ENCODE results near the gene FGF1.
A peak's percentile ranks its signal among the peaks of the same experiment; 100 is the strongest.

FGF1 gene

DNA sequence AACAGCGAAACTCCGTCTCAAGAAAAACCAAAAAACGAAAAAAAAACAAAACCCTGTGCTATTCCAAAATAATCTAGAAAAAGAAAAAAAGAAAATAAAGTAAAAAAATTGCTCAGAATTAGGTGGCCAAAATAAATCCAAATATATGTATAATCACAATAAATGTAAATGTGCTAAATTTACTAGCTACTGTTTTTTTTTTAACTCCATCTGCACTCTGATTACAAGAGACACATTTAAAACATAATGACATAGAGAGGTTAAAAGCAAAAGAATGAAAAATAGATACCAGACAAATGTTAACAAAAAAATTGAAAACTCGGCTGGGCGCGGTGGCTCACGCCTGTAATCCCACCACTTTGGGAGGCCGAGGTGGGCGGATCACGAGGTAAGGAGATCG, 66.1 kb downstream of the FGF1 start:
- intact Hi-C loops (cut with DNase I): no loop called here
- DNase-seq: no peak

DNA sequence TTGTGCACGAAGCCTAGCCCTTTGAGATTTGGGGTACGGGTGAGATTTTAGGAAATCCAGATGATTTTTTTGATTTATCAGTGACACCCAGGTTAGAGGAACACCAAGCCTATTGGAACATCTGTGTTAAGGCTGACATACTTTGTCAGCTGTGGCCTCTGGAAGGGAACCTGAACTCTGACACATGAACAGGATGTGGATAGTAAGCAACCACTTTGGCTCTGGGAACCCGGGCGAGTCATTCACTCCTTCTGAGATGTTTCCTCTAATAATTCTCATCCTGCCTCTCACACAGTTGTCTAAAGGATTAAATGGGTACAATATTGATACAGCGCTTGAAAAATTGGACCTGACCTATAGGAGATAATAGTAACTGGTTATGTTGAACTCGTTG, 67.8 kb downstream of the FGF1 start:
- peak in 1 of 10 donors; percentile 11 for DNase-seq

DNA sequence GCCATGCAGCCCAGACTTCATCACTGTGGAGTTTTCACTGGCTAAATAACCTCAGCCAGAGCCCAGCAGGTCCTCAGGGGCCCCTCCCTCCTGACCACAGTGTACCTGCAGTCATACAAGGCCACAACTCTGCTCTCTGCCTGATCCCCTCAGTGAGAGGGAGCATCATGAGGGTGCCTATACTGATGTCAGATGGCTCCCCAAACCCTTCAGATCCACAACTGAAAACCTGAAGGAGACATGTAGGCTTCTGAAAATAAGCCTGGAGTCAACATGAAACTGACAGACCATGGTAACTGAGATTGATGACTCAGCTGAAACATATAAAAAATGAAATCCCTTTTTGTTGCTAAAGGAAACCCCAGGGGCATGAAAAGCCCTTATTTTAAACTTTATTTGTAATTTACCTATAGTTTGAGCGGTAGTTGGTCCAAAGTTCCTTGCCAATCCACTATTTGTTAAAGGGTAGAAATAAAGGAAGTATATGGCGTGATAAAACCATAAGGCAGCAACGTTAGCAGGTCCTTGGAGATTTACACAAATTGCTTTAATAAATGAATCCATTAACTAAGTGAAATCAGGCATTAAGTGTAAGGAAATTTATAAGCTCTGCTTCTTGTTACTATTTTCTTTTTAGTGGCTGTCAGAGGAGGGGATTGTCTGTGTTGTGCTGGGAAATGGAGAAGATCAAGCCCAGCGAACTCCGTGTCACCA, 68.3 kb downstream of the FGF1 start:
- intact Hi-C loops (cut with DNase I): no loop called here
- peak in 1 of 10 donors; percentile 43 for DNase-seq

More for the DNA sequence above, 67.8 kb downstream of the FGF1 start:
- intact Hi-C loops (cut with DNase I): no loop called here

DNA sequence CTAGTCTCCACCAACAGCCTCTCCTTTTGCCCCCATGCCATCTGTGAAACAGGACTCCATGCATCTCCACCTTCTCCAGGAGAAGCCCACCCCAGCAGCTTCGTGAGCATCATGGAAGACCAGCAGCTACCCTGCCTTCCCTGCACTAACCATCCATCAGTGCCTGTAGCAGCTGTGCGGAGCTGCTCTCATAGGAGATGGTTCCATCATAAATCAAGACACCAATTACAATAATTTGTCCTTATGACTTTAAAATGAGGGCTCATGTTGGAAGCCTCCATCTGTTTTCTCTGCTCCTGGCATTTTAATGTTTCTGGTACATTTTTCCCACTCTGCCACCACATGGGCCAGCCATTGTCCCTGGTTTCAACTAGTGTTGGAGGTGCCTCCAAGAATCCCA, 69.9 kb downstream of the FGF1 start:
- DNase-seq: peak in 1 of 10 donors; percentile 49
- intact Hi-C loops (cut with DNase I): no loop called here

DNA sequence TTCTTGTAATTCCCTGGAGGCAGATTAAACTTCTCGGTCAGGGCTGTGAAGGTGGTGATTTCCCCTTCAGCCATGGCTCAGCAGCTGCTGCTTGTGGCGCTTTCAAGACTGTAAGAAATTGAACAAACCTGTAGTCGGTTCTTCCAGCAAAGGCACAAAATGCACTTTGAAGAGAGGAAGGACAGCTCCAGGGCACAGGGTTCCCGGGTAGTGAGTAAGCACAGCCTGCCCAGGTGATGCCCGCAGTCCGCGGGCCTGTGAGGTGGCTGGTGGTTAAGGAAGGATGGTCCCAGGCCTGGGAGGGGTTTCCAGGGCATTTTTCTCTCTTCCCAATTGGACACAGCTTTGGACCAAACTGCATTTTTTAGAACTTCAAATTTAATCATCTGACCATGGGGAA, 71.8 kb downstream of the FGF1 start:
- intact Hi-C loops (cut with DNase I): no loop called here
- peak in 1 of 10 donors; percentile 25 for DNase-seq

DNA sequence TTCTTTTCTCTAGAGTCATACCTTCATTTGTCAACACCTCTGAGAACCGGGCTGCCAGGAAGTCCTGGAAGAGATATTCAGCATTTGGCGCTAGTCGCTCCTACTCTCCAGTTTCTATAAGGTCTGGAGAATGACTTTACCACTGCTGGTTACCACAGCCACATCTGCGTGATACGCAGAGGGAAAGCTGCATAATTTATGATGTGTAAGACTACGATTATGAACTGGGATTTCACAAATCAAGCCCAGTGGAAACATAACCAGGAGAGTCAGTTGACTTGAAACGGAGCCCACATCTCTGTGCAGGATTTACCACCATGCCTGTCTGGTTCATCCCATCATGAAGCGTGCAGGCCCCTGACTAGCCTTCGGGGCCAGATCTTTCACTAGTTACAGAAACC, 72.6 kb downstream of the FGF1 start:
- intact Hi-C loops (cut with DNase I): no loop called here
- peak in 1 of 10 donors; percentile 69 for DNase-seq

DNA sequence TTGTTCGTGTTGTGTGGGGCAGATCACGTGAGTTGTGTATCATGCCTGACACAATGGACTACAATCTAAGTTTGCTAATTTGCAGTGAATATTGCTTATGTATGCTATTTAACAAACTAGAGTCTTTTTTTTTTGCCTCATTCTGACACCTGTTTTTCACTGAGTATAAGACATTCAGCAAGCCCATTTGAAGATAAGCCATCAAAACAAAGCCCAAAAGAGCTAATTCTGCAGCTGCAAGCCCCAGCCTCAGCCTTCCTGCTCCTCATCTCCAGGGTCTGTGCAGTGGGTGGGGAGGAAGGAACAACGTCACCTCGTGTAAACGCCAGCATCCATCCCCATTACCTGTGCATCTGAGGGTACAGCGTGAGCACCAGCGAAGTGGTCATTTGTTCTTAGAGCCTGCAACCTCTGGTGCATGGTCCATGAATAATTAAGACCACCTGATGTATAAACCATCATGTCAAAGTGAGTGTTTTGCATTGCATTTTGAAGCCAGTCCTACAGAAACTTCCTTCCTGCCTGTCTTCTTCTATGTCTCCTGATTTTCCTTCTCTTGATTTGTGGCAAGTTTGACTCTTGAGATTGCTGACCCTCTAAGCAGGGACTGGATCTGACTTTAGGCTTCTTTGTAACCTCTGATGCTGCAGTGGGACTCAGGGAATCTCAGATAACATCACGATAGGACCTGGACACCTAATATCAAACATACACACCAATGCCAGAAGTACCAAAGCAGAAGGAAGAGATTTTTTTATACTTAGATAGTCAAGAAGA, 73.2 kb downstream of the FGF1 start:
- intact Hi-C loops (cut with DNase I): no loop called here
- DNase-seq: peak in 1 of 10 donors; percentile 5

DNA sequence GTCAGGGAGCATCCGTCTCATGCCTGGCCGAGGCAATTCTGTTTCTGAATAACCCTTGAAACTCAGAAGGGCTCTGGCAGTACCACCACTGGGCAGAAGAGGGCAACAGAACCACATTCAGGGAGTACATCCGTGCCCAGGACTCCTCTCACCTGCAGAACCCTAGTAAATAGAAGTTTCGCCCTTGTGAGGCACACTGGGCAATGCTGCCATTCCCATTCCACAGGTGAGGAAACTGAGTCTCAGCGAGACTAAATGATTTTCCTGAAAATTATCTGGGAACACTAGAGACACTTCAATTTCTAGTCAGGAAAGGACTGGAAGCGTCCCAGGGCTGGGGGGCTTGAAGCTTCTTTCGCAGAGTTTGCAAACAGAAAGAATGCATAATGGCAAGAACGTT, 74.7 kb downstream of the FGF1 start:
- DNase-seq: peak; percentile 51 to 95 (median 77)
- intact Hi-C loops (cut with DNase I): loop anchor here (1.0 to 2.0 kb wide), 2 partner anchors 44 to 88 kb away; no protein-coding TSS in a partner anchor

DNA sequence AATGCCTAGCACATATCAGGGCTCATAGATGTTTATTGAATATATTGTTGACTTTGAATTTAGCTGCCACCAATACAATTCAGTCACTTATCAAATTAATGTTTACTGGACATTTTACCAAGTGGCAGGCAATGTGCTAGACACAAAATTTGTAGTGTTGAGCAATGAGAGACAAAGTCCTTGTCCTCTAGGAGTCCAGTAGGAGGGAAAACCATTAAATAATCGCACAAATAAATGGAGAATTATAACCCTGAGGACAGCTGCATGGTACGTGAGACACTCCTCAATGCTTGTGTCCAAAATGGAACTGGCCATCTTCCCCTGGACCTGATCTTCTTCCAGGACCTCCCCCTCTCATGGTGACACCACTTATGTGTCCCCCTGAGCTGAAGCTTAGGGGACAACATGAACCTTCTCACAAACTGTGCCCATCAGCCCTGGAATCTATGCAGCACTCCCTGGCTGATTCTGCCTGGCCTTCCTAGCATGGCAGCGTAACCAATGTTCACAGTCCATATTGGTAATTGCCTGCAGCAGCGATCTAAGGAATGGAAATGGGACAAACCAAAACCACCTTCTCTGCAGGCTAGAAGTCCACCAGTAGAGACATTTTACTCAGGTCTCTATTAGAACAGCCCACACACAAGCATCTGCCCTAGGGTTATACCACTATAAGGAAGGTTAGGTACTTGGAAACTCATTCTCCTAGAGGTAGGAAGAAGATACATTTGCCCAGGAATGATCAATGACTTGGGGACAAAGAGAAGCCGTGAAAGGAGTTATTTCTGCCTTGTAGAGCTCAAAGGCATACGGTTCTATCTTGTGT, 75.5 kb downstream of the FGF1 start:
- no peak for DNase-seq

DNA sequence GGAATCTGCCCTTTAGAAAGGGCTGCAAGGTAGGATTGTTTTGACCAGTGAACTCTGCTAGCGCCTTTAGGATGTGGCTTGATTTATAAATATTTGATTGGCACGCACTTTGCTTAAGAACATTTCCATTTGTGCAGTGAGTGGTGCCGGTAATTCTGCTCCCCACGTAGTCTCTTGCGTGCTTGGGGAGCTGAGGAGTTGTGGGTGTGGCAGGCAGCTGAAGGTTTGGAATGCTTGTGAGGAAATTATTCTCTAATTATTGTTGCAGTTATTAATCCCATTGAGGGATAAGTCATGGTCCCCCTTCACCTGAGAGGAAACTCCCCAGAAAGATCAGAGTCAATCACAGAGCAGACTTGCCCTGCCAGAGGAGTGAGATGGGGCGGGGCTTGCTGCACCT, 76.7 kb downstream of the FGF1 start:
- intact Hi-C loops (cut with DNase I): no loop called here
- no peak for DNase-seq

More for the DNA sequence above, 75.5 kb downstream of the FGF1 start:
- intact Hi-C loops (cut with DNase I): loop anchor here (1.0 to 2.0 kb wide), 2 partner anchors 44 to 89 kb away; no protein-coding TSS in a partner anchor

DNA sequence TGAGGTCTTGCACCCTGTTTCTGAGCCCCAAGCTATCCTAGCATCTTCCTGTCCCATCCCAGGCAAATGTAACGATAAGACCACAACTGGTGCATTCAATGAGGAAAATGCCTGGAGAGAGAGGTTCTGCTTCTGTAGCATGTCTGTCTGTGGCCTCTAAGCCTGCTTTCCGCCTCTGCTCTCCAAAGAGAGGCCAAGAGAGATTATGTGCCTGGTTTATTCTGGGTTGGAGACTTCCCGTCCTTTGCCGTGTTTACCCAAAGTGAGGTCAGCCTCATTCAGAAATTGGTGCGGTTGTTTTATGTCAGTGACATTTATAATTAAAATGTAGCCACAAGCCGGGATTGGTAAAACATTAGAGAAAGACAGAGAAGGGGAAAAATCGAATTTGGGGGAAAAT, 77.8 kb downstream of the FGF1 start:
- intact Hi-C loops (cut with DNase I): no loop called here
- DNase-seq: peak in 1 of 10 donors; percentile 5

DNA sequence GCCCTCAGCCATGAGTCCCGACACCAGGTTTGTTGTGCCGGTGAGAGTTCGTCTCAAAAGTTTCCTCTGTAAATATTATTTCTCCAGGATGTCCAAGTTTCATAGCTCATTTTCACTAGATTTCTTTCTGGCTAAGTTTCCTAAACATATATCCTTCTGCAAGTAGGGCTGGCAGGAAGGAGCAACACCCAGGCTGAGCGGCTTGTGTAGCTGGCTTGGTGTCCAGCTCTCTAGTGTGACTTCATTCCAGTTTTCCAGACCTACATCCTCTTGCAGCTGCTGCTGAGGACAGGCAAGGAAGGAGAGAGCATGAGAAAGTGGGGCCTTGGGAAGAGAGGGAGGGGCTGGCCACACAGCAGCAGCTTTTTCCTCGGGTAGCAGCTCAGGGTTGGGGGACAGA, 80.3 kb downstream of the FGF1 start:
- intact Hi-C loops (cut with DNase I): no loop called here
- DNase-seq: peak in 1 of 10 donors; percentile 37

DNA sequence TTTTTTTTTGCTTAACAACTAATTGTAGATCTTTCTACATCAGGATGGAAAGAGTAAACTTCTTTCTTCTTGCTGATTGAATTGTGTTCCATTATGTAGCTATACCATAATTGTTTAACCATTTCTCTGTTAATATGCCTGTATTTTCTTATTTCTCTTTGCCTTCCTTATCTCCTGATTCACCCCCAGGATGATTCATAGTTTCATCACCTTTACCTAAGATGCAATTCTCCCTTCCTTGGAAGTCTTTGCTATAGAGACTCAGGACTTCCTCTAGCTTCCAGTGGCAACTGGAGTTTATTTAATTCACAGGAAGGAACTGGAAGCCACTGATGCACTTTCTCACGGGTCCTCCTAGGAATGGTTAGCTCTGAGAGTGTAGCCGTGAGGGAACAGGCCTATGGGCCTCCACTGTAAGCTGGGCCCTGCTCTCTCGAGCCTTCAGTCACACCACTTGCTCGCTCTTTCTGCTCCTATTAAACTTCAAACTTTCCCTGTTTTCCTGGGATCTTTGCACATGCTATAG, 83.1 kb downstream of the FGF1 start:
- intact Hi-C loops (cut with DNase I): no loop called here
- no peak for DNase-seq

DNA sequence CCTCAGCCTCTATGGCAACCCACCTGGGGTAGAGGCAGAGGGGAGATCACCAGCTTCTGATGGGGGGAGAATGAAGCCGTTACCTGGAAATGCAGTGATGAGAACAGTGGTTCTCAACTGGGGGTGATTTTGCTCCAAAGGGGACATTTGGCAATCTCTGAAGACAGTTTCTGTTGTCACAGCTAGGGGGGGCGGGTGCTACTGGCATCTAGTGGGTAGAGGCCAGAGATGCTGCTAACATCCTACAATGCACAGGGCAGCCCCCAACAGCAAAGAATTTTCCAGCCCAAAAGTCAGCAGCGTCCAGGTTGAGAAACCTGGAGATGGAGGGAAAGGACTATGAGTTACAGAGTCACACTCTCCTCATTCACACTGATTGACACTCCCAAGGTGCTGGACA, 84.5 kb downstream of the FGF1 start:
- intact Hi-C loops (cut with DNase I): no loop called here
- DNase-seq: peak in 1 of 10 donors; percentile 38

DNA sequence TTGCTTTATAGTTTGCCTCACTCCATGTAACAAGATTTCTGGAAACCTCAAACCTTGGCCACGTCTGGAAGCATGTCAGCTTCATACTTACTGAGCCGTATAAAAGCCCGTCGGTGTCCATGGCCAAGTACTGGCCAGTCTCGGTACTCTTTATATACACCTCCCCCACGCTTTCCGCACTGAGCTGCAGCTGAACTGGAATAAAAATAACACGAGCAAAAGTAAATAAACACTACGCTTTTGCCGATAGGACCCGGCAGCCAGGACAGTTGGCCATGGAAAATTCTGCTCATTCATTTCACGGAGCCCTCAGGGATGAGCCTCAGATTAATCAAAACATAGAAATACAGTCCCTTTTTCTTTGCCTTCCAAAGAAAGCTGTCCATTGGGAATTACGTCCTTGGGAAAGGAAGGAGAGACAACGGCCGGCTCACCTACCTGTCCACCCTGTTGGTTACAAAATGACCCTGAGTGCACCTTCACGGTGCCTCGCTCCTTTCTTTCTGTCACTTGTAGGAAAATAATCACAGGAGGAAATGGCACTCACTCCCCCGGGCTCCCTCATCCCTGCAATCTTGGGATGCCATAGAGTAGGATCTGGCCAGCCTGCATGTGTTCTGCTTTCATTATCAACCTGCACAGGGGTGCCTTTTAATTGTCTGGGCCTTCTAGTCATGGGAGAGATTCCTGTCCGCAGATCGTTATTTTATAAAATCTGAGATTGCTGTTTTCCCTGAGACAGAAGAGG, 85.1 kb downstream of the FGF1 start:
- intact Hi-C loops (cut with DNase I): no loop called here
- no peak for DNase-seq

DNA sequence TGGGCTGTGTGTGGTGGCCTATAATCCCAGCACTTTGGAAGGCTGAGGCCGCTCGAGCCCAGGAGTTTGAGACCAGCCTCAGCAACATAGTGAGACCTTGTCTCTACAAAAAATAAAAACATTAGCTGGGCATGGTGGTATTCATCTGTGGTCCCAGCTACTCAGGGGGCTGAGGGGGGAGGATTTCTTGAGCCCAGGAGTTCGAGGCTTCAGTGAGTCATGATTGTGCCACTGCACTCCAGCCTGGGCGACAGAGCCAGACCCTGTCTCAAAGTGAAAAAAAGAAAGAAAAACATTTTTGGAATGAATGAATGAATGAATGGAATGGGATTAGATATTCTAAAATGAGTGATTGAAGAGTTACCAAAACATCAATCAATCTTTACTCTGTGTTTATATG, 85.8 kb downstream of the FGF1 start:
- DNase-seq: no peak
- intact Hi-C loops (cut with DNase I): no loop called here

DNA sequence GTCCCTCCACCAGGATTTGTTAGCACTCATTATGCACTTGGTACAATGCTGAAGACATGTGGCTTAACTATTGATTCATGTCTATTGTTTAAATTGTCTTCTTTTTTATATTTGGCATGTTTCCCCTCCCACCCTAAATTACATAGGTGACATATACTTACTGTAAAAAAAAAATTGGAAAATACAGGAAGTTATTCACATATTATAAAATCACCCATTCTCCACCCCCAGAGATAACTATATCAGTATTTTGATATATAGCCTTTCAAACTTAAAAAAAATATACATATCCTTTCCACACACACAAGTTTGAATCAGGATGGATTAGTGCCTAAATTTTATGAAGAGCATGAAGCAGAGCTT, 87.6 kb downstream of the FGF1 start:
- intact Hi-C loops (cut with DNase I): no loop called here

DNA sequence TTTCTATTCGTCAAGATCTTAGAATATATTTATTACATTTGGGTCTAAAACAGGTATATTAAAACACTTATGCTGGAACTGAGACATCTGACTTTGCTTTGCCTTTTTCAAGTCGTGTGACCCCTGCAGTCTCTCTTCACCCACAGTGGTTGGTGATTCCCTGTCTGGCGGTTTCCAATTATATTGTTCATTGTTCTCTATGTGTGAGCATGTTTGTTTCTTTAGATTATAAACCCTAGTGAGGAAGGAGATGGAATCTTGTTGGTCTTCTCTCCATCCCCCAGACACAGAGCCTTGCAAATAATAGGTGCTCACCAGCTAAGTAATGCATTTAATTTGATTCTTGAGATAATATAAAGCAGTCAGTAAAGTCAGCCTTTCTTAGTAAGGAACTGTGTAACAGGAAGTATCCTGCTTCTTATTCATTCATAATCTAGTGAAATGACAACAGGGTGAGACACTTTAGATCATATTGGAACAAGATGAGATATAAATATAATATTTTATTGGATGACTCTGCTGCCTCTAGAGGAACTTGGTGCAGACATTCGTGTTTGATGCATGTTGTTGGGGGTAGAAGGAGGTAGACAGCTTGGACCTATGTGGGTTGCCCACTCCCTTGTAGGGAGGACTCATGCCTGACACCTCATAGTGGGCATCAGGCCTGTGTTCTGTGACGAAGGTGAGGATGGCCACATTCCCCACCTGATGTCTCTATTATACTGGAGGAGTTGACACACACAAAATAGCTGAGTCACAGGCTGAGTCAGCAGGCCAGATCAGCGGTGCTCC, 88.1 kb downstream of the FGF1 start:
- DNase-seq: peak in 8 of 10 donors; percentile 29 to 88 (median 50)
- intact Hi-C loops (cut with DNase I): no loop called here

More for the DNA sequence above, 87.6 kb downstream of the FGF1 start:
- DNase-seq: no peak

DNA sequence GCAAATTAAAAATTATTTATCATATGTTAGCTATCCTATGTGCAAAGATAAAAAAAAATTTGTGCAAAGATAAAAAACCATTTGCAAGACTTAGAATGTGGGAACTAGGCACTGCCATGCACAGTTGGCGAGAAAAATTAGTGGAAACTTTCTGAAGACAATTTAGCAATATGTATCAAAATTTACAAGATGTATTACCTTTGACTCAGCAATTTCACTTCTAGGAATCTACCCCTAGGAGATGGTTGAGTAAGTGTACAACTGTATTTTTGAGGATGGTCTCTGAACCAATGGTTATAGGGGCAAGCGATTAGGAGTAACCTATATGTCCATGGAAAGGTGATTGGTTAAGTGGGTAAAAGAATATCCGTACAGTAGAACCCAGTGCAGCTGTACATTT, 88.9 kb downstream of the FGF1 start:
- intact Hi-C loops (cut with DNase I): no loop called here
- no peak for DNase-seq

All from posterior cingulate gyrus (tissue), 11 donors.